CD14-positive monocyte (primary cell): Measurements from ENCODE around the gene EMSY. TPM values are rescaled to one million over a fixed set of nuclear protein-coding genes. Genes with fewer than 3 reads are reported as not detected.
A peak's percentile ranks its signal among the peaks of the same experiment; 100 is the strongest.

Source experiments
- DNase-seq, 3 donors: peaks; one replicate each; pipeline ENCODE4 v3.0.0-alpha.2; 2011 to 2022
- H2AFZ ChIP-seq: 2 replicates; pipeline ENCODE4 v1.6.0; 2012; ENCODE audit warnings: mild to moderate bottlenecking, low read depth, low read length, inconsistent platforms; ENCODE audit not compliant: insufficient read depth, poor library complexity, severe bottlenecking
- H3K27ac ChIP-seq, 2 donors: 1 replicate in 1 of 2; 2 replicates in 1 of 2; pipeline ENCODE4 v1.5.1; 2012 to 2013; ENCODE audit warnings: low read length in 2 of 2, control low read depth in 1 of 2, inconsistent platforms in 1 of 2, low read depth in 1 of 2, mild to moderate bottlenecking in 1 of 2
- H3K27me3 ChIP-seq, 2 donors: one replicate each; pipeline versions ENCODE4 v1.6.0 to v1.6.1; 2011 to 2013; ENCODE audit warnings: low read length in 2 of 2; ENCODE audit not compliant: control insufficient read depth in 2 of 2, insufficient read depth in 2 of 2
- H3K36me3 ChIP-seq, 2 donors: replicated peaks in 1 of 2; 1 replicate in 1 of 2; 2 replicates in 1 of 2; pipeline versions ENCODE4 v1.5.1 to v1.6.1; 2012 to 2013; ENCODE audit warnings: low read length in 2 of 2, control low read depth in 1 of 2, inconsistent platforms in 1 of 2, mild to moderate bottlenecking in 1 of 2; ENCODE audit not compliant: insufficient read depth in 2 of 2, control insufficient read depth in 1 of 2
- H3K4me1 ChIP-seq, 2 donors: 1 replicate in 1 of 2; 2 replicates in 1 of 2; pipeline versions ENCODE4 v1.5.1 to v1.6.1; 2012 to 2013; ENCODE audit warnings: low read length in 2 of 2, control low read depth in 1 of 2, inconsistent platforms in 1 of 2, mild to moderate bottlenecking in 1 of 2, moderate library complexity in 1 of 2; ENCODE audit not compliant: insufficient read depth in 2 of 2, control insufficient read depth in 1 of 2
- H3K4me2 ChIP-seq: replicated peaks from 2 replicates; pipeline ENCODE3; 2012; ENCODE audit warnings: low read length, moderate library complexity, mild to moderate bottlenecking; ENCODE audit not compliant: poor library complexity, severe bottlenecking; ENCODE audit errors: extremely low read depth
- H3K4me3 ChIP-seq, 3 experiments: fragments of 200-600 bp in 1 of 3; sonication (generic) in 1 of 3; replicated peaks in 1 of 3; 1 replicate in 2 of 3; 2 replicates in 1 of 3; pipeline ENCODE4 v1.5.1; 2011 to 2013; ENCODE audit warnings: low read length in 3 of 3, mild to moderate bottlenecking in 3 of 3, control low read depth in 2 of 3, low read depth in 2 of 3, inconsistent platforms in 1 of 3, moderate library complexity in 1 of 3
- H3K79me2 ChIP-seq: 2 replicates; pipeline ENCODE4 v1.6.0; 2012; ENCODE audit warnings: mild to moderate bottlenecking, control low read depth, inconsistent platforms, low read length, moderate library complexity; ENCODE audit not compliant: insufficient read depth
- H3K9ac ChIP-seq: 2 replicates; pipeline ENCODE4 v1.6.0; 2017; ENCODE audit warnings: low read length, mild to moderate bottlenecking; ENCODE audit not compliant: insufficient read depth, poor library complexity, severe bottlenecking
- H3K9me3 ChIP-seq, 2 donors: replicated peaks in 1 of 2; 1 replicate in 1 of 2; 2 replicates in 1 of 2; pipeline versions ENCODE4 v1.5.1 to v1.6.1; 2012 to 2013; ENCODE audit warnings: low read length in 2 of 2, control low read depth in 1 of 2; ENCODE audit not compliant: control insufficient read depth in 1 of 2, insufficient read depth in 1 of 2
- H4K20me1 ChIP-seq: 2 replicates; pipeline ENCODE4 v1.6.0; 2012; ENCODE audit warnings: mild to moderate bottlenecking, low read length, control low read depth, moderate library complexity; ENCODE audit not compliant: insufficient read depth
- H3K27ac Mint-ChIP-seq, 7 donors: one replicate each; pipeline ENCODE4 v1.8.0; 2020; ENCODE audit warnings: mild to moderate bottlenecking in 7 of 7, mixed read lengths in 7 of 7, moderate library complexity in 6 of 7, inconsistent platforms in 2 of 7
- H3K27me3 Mint-ChIP-seq, 3 donors: one replicate each; pipeline ENCODE4 v1.8.0; 2021 to 2022; ENCODE audit warnings: low read depth in 3 of 3, mild to moderate bottlenecking in 3 of 3, mixed read lengths in 3 of 3, moderate library complexity in 3 of 3, inconsistent platforms in 1 of 3
- H3K36me3 Mint-ChIP-seq, 2 donors: one replicate each; pipeline ENCODE4 v1.8.0; 2020; ENCODE audit warnings: mixed read lengths in 2 of 2, inconsistent platforms in 1 of 2, mild to moderate bottlenecking in 1 of 2
- H3K4me1 Mint-ChIP-seq: one replicate; pipeline ENCODE4 v1.8.0; 2020; ENCODE audit warnings: mild to moderate bottlenecking, mixed read lengths
- H3K4me3 Mint-ChIP-seq, 2 donors: one replicate each; pipeline ENCODE4 v1.8.0; 2020; ENCODE audit warnings: mild to moderate bottlenecking in 2 of 2, mixed read lengths in 2 of 2, moderate library complexity in 1 of 2
- H3K9me3 Mint-ChIP-seq, 7 donors: one replicate each; pipeline ENCODE4 v1.8.0; 2020 to 2022; ENCODE audit warnings: mixed read lengths in 7 of 7, mild to moderate bottlenecking in 6 of 7, moderate library complexity in 6 of 7, inconsistent platforms in 2 of 7
- CTCF ChIP-seq: fragments of 200-600 bp; IDR thresholded peaks from one replicate; pipeline ENCODE4 v1.8.0; 2022; ENCODE audit warnings: antibody characterized with exemption, mild to moderate bottlenecking
- WGBS: methylation state at CpG from one replicate; pipeline ENCODE4 v1.1.5; 2013; ENCODE audit warnings: missing lambda C conversion rate; ENCODE audit not compliant: insufficient coverage; 5-methylcytosine and 5-hydroxymethylcytosine counted together
- intact Hi-C, 2 donors: fragments of 100-400 bp; cut with micrococcal nuclease; formaldehyde crosslinking; loops; one replicate each; pipeline versions ENCODE4 v1.15.0 to v1.15.1; 2023
- polyA plus RNA-seq, 3 donors: library from polyadenylated mRNA; depleted of rRNA in 1 of 3; unstranded in 2 of 3; stranded (reverse) in 1 of 3; fragments of 300-500 nt in 2 of 3; fragments of >200 nt in 1 of 3; fragmentation: Illumina TruSeq in 2 of 3; gene quantifications; 1 replicate in 2 of 3; 2 replicates in 1 of 3; pipeline ENCODE4 v1.2.3, GENCODE V29; 2012 to 2021

EMSY gene
- polyA plus RNA-seq, 3 donors = 9.2 to 31.3 (median 9.4) TPM

GRCh38 chr11:76526878-76527277 is 82.1 kb downstream of the EMSY start:
- H3K27ac Mint-ChIP-seq = no peak overlapping the region
- intact Hi-C loops = no loop called here
- no peaks in the 10 kb centered on the region for H3K27me3 ChIP-seq
- no peak for DNase-seq
- H3K4me3 Mint-ChIP-seq = no peak overlapping the region
- H3K4me1 ChIP-seq = peaks cover 0 to 8% of the 10 kb centered on the region in 2 donors
- peaks cover 4% of the 10 kb centered on the region for H3K4me1 Mint-ChIP-seq
- no peak overlapping the region for H3K27ac ChIP-seq
- no peaks in the 10 kb centered on the region for H3K9me3 ChIP-seq
- H3K36me3 ChIP-seq = peaks cover 64 to 91% of the 10 kb centered on the region in 2 donors
- no peaks in the 10 kb centered on the region for H3K27me3 Mint-ChIP-seq
- H2AFZ ChIP-seq = no peak overlapping the region
- TF ChIP-seq CTCF = no peak
- peaks cover 56 to 72% of the 10 kb centered on the region in 2 donors for H3K36me3 Mint-ChIP-seq
- no peaks in the 10 kb centered on the region for H3K9me3 Mint-ChIP-seq
- H3K79me2 ChIP-seq = no peaks in the 10 kb centered on the region
- no CpG with 5 or more reads among the region's 2 CpGs for WGBS
- no peaks in the 10 kb centered on the region for H4K20me1 ChIP-seq
- H3K4me3 ChIP-seq = no peak overlapping the region
- no peak overlapping the region for H3K4me2 ChIP-seq
- H3K9ac ChIP-seq = no peak overlapping the region

GRCh38 chr11:76542436-76542835 is 97.6 kb downstream of the EMSY start:
- TF ChIP-seq CTCF = no peak
- H3K27ac ChIP-seq = no peak overlapping the region
- H2AFZ ChIP-seq = no peak overlapping the region
- WGBS = no CpG with 5 or more reads among the region's 2 CpGs
- intact Hi-C loops = no loop called here
- Mint-ChIP-seq H3K27ac (peak overlapping the region in 2 of 7 donors; percentile 2 to 14), H3K4me1 (no peaks in the 10 kb centered on the region), H3K27me3 (peaks cover 0 to 2% (median 0%) of the 10 kb centered on the region in 3 donors), H3K9me3 (no peaks in the 10 kb centered on the region), H3K4me3 (no peak overlapping the region), H3K36me3 (peaks cover 73 to 79% of the 10 kb centered on the region in 2 donors)
- H3K4me1 ChIP-seq = no peaks in the 10 kb centered on the region
- H3K27me3 ChIP-seq = no peaks in the 10 kb centered on the region
- H3K36me3 ChIP-seq = peaks cover 80 to 96% of the 10 kb centered on the region in 2 donors
- no peak for DNase-seq
- H4K20me1 ChIP-seq = no peaks in the 10 kb centered on the region
- H3K4me3 ChIP-seq = no peak overlapping the region
- H3K9me3 ChIP-seq = no peaks in the 10 kb centered on the region
- H3K4me2 ChIP-seq = no peak overlapping the region
- no peaks in the 10 kb centered on the region for H3K79me2 ChIP-seq
- no peak overlapping the region for H3K9ac ChIP-seq
